Natural killer cell (primary cell): ENCODE measurements around the gene GNS. TPM values are rescaled to one million over a fixed set of nuclear protein-coding genes. Genes with fewer than 3 reads are reported as not detected.
"Not testable (repeated sequence)": the region's sequence is repeated elsewhere in the genome, so short reads cannot be mapped to it uniquely, and the experiment has no call there.

ENCODE experiments used
- ATAC-seq, 3 donors: fragments of 150-1000 bp in 2 of 3; fragments of 200-7000 bp in 1 of 3; cut with Tn5 transposase; 1 replicate in 1 of 3; 2 replicates in 2 of 3; pipeline ENCODE4 v1.10.0; 2021; ENCODE audit warnings: mild to moderate bottlenecking in 2 of 3, moderate library complexity in 2 of 3
- DNase-seq, 2 donors: peaks; one replicate each; pipeline versions ENCODE4 v3.0.0 to v3.0.0-alpha.2; 2013 to 2021; ENCODE audit warnings: mixed read lengths in 1 of 2
- H3K27ac ChIP-seq: one replicate; pipeline ENCODE4 v1.5.1; 2013; ENCODE audit warnings: mild to moderate bottlenecking, low read length
- H3K27me3 ChIP-seq: one replicate; pipeline ENCODE4 v1.6.1; 2013; ENCODE audit warnings: low read length; ENCODE audit not compliant: control insufficient read depth, insufficient read depth
- H3K36me3 ChIP-seq: one replicate; pipeline ENCODE4 v1.6.1; 2013; ENCODE audit warnings: low read length; ENCODE audit not compliant: control insufficient read depth, insufficient read depth
- H3K4me1 ChIP-seq: one replicate; pipeline ENCODE4 v1.6.1; 2013; ENCODE audit warnings: low read length; ENCODE audit not compliant: control insufficient read depth, insufficient read depth
- H3K4me3 ChIP-seq: one replicate; pipeline ENCODE4 v1.5.1; 2013; ENCODE audit warnings: low read length
- H3K9me3 ChIP-seq: one replicate; pipeline ENCODE4 v1.6.1; 2013; ENCODE audit warnings: low read length; ENCODE audit not compliant: control insufficient read depth, insufficient read depth
- H3K27ac Mint-ChIP-seq, 2 donors: one replicate each; pipeline ENCODE4 v1.8.0; 2022; ENCODE audit warnings: mild to moderate bottlenecking in 2 of 2, mixed read lengths in 2 of 2, moderate library complexity in 1 of 2
- H3K27me3 Mint-ChIP-seq, 2 donors: one replicate each; pipeline ENCODE4 v1.8.0; 2022; ENCODE audit warnings: low read depth in 2 of 2, mixed read lengths in 2 of 2
- H3K36me3 Mint-ChIP-seq: one replicate; pipeline ENCODE4 v1.8.0; 2022; ENCODE audit warnings: mixed read lengths
- H3K4me1 Mint-ChIP-seq, 2 donors: one replicate each; pipeline ENCODE4 v1.8.0; 2022; ENCODE audit warnings: mixed read lengths in 2 of 2
- H3K4me3 Mint-ChIP-seq: one replicate; pipeline ENCODE4 v1.8.0; 2022; ENCODE audit warnings: mild to moderate bottlenecking, moderate library complexity, mixed read lengths
- H3K9me3 Mint-ChIP-seq, 2 donors: one replicate each; pipeline ENCODE4 v1.8.0; 2022; ENCODE audit warnings: mixed read lengths in 2 of 2
- WGBS: methylation state at CpG from one replicate; pipeline ENCODE4 v1.1.7; 2013; ENCODE audit warnings: missing lambda C conversion rate; ENCODE audit not compliant: insufficient coverage; 5-methylcytosine and 5-hydroxymethylcytosine counted together
- intact Hi-C: fragments of 100-400 bp; cut with micrococcal nuclease; formaldehyde crosslinking; loops from one replicate; pipeline ENCODE4 v1.14.2; 2022
- total RNA-seq, 4 donors: library from RNA; stranded (reverse); fragments of 120-200 nt in 1 of 4; gene quantifications; one replicate each; pipeline versions ENCODE4 v1.2.3 to v1.2.4, GENCODE V29; 2013 to 2022
- TF ChIP-seq, protein P1 (sequence below): fragments of 200-600 bp; IDR thresholded peaks from one replicate; pipeline ENCODE4 v1.8.0; 2022; ENCODE audit warnings: antibody characterized with exemption

Gene GNS
- total RNA-seq, 3 donors from 2014 or later (not counting 1 experiment from before 2014, with no cell fraction given) = 51.9 to 73.9 (median 59.7) TPM

GRCh38 chr12:64780531-64781279 lies 21.5 kb upstream of the GNS start:
- H3K4me1 ChIP-seq = peaks cover 13% of the 10 kb centered on the region
- H3K27me3 Mint-ChIP-seq = peaks cover 45 to 54% of the 10 kb centered on the region in 2 donors
- 1% methylated on average over 103 of the region's 103 CpGs for WGBS
- peaks cover 31% of the 10 kb centered on the region for H3K27me3 ChIP-seq
- H3K36me3 ChIP-seq = no peaks in the 10 kb centered on the region
- intact Hi-C loops = no loop called here
- H3K36me3 Mint-ChIP-seq = peaks cover 18% of the 10 kb centered on the region
- TF ChIP-seq, protein P1, sequence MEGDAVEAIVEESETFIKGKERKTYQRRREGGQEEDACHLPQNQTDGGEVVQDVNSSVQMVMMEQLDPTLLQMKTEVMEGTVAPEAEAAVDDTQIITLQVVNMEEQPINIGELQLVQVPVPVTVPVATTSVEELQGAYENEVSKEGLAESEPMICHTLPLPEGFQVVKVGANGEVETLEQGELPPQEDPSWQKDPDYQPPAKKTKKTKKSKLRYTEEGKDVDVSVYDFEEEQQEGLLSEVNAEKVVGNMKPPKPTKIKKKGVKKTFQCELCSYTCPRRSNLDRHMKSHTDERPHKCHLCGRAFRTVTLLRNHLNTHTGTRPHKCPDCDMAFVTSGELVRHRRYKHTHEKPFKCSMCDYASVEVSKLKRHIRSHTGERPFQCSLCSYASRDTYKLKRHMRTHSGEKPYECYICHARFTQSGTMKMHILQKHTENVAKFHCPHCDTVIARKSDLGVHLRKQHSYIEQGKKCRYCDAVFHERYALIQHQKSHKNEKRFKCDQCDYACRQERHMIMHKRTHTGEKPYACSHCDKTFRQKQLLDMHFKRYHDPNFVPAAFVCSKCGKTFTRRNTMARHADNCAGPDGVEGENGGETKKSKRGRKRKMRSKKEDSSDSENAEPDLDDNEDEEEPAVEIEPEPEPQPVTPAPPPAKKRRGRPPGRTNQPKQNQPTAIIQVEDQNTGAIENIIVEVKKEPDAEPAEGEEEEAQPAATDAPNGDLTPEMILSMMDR = no peak
- peaks cover 2 to 13% of the 10 kb centered on the region in 2 donors for H3K9me3 Mint-ChIP-seq
- H3K4me1 Mint-ChIP-seq = peaks cover 15 to 25% of the 10 kb centered on the region in 2 donors
- ATAC-seq (peak; percentile 64 to 70 (median 67)), DNase-seq (peak; percentile 26 to 29)
- peak overlapping the region; percentile 36 for H3K4me3 ChIP-seq
- H3K4me3 Mint-ChIP-seq = peak overlapping the region; percentile 94
- no peak overlapping the region for H3K27ac ChIP-seq
- H3K9me3 ChIP-seq = no peaks in the 10 kb centered on the region
- peak overlapping the region in 1 of 2 donors; percentile 70 for H3K27ac Mint-ChIP-seq

GRCh38 chr12:64780132-64780530 lies 20.9 kb upstream of the GNS start:
- H3K27me3 ChIP-seq = peaks cover 31% of the 10 kb centered on the region
- Mint-ChIP-seq H3K27me3 (peaks cover 45 to 58% of the 10 kb centered on the region in 2 donors), H3K9me3 (peaks cover 2 to 19% of the 10 kb centered on the region in 2 donors), H3K4me1 (peaks cover 15 to 25% of the 10 kb centered on the region in 2 donors), H3K36me3 (peaks cover 24% of the 10 kb centered on the region), H3K4me3 (peak overlapping the region; percentile 87), H3K27ac (peak overlapping the region in 1 of 2 donors; percentile 40)
- ATAC-seq (peak in 1 of 3 donors; percentile 45), DNase-seq (no peak)
- no peaks in the 10 kb centered on the region for H3K36me3 ChIP-seq
- H3K9me3 ChIP-seq = no peaks in the 10 kb centered on the region
- peaks cover 13% of the 10 kb centered on the region for H3K4me1 ChIP-seq
- WGBS = 20% methylated on average over 15 of the region's 15 CpGs
- TF ChIP-seq, protein P1 = no peak
- peak overlapping the region; percentile 24 for H3K4me3 ChIP-seq
- intact Hi-C loops = no loop called here
- no peak overlapping the region for H3K27ac ChIP-seq

- intact Hi-C loops = no loop called here
- Mint-ChIP-seq H3K27ac (peak overlapping the region in 1 of 2 donors; percentile 40), H3K4me1 (peaks cover 15 to 24% of the 10 kb centered on the region in 2 donors), H3K4me3 (peak overlapping the region; percentile 87), H3K36me3 (peaks cover 27% of the 10 kb centered on the region), H3K9me3 (peaks cover 2 to 20% of the 10 kb centered on the region in 2 donors), H3K27me3 (peaks cover 43 to 59% of the 10 kb centered on the region in 2 donors)
- peaks cover 31% of the 10 kb centered on the region for H3K27me3 ChIP-seq
- TF ChIP-seq, protein P1 = no peak
- ATAC-seq (no peak), DNase-seq (no peak)
- no peaks in the 10 kb centered on the region for H3K36me3 ChIP-seq
- H3K4me3 ChIP-seq = no peak overlapping the region
- WGBS = 95% methylated on average over 10 of the region's 10 CpGs
- H3K9me3 ChIP-seq = peaks cover 5% of the 10 kb centered on the region
- no peak overlapping the region for H3K27ac ChIP-seq
- peaks cover 13% of the 10 kb centered on the region for H3K4me1 ChIP-seq
These were observed 20.3 kb upstream of the GNS start for GRCh38 chr12:64779354-64779974.

- H3K4me1 ChIP-seq, H3K36me3 ChIP-seq, DNase-seq, H3K4me1 Mint-ChIP-seq, intact Hi-C loops, H3K27ac ChIP-seq, H3K27ac Mint-ChIP-seq, H3K4me3 ChIP-seq, ATAC-seq, H3K4me3 Mint-ChIP-seq, H3K27me3 ChIP-seq: not testable (repeated sequence)
- peaks cover 15% of the 10 kb centered on the region for H3K9me3 ChIP-seq
- peaks cover 2 to 27% of the 10 kb centered on the region in 2 donors for H3K9me3 Mint-ChIP-seq
- H3K36me3 Mint-ChIP-seq = peaks cover 37% of the 10 kb centered on the region
- H3K27me3 Mint-ChIP-seq = peaks cover 16 to 41% of the 10 kb centered on the region in 2 donors
These were observed 16.0 kb upstream of the GNS start for GRCh38 chr12:64775147-64775736.
